Lower leg skin (tissue), 3 donors: ENCODE measurements around the gene IFNG.

Experiments
- CTCF ChIP-seq, 3 donors: fragments of 450-650 bp; IDR thresholded peaks; one replicate each; pipeline ENCODE4 v1.5.1; 2016; ENCODE audit warnings: antibody characterized with exemption in 3 of 3, mild to moderate bottlenecking in 3 of 3, moderate library complexity in 2 of 3
- POLR2A ChIP-seq, 2 donors: fragments of 450-650 bp; IDR thresholded peaks; one replicate each; pipeline ENCODE4 v1.6.1; 2016 to 2017; ENCODE audit warnings: antibody characterized with exemption in 2 of 2, mild to moderate bottlenecking in 1 of 2, moderate library complexity in 1 of 2

GRCh38 chr12:68109001-68109400 is 50.5 kb downstream of the IFNG start:
- TF ChIP-seq CTCF (IDR thresholded peaks at IDR 0.05) (no peak), POLR2A (IDR thresholded peaks at IDR 0.05) (no peak)
